Measurements from ENCODE around the gene GRAMD2B.

Gene GRAMD2B

GRCh38 chr5:126536874-126537273 lies 113.7 kb downstream of the GRAMD2B start:
- no peak for DNase-seq (ENCODE audit: low read depth)

- DNase-seq (ENCODE audit: low read depth) = no peak
Observed at GRCh38 chr5:126538579-126538978, 115.4 kb downstream of the GRAMD2B start.

GRCh38 chr5:126540631-126541030 lies 117.4 kb downstream of the GRAMD2B start:
- DNase-seq (ENCODE audit: low read depth) = no peak

- no peak for DNase-seq (ENCODE audit: low read depth)
Observed at GRCh38 chr5:126542441-126542840, 119.2 kb downstream of the GRAMD2B start.

GRCh38 chr5:126543009-126543408 lies 119.8 kb downstream of the GRAMD2B start:
- DNase-seq (ENCODE audit: low read depth) = no peak

GRCh38 chr5:126543660-126544059 lies 120.5 kb downstream of the GRAMD2B start:
- DNase-seq (ENCODE audit: low read depth) = no peak

Measured in HS-27A (cell line).